HepG2 (cell line): Measurements from ENCODE around the gene HEXA.

Source experiments
- PCBP2 ChIP-seq: fragments of 200-400 bp; formaldehyde crosslinking; optimal IDR thresholded peaks from 2 replicates; pipeline ENCODE3; 2018; ENCODE audit warnings: low read length, low read depth; ENCODE audit not compliant: poor library complexity, severe bottlenecking
- TF ChIP-seq, protein P1 (sequence below): sonication (generic); formaldehyde crosslinking; IDR thresholded peaks from 2 replicates; pipeline ENCODE4 v1.5.0; 2020; ENCODE audit warnings: mild to moderate bottlenecking, missing genetic modification reagents, moderate library complexity

DNA sequence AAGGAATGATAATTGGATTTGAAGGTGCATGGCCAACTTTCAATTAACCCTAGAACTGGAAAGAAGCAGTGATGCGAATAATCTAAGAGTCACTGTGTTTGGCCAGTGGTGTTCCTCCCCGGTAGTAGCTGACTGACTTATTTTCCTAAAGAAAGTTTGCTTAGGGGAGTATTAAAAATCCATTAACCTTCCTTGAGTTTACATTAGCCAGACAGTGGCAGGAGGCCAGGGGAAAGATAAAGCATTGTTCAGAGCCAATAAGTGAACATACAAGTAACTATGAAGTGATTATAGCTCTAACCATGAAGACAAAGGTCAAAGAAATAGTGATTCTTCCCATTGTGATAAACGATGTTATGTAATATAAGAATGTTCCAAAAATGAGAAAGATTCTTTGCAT, 13.4 kb upstream of the HEXA start:
- no peak for TF ChIP-seq PCBP2
- TF ChIP-seq, protein P1, sequence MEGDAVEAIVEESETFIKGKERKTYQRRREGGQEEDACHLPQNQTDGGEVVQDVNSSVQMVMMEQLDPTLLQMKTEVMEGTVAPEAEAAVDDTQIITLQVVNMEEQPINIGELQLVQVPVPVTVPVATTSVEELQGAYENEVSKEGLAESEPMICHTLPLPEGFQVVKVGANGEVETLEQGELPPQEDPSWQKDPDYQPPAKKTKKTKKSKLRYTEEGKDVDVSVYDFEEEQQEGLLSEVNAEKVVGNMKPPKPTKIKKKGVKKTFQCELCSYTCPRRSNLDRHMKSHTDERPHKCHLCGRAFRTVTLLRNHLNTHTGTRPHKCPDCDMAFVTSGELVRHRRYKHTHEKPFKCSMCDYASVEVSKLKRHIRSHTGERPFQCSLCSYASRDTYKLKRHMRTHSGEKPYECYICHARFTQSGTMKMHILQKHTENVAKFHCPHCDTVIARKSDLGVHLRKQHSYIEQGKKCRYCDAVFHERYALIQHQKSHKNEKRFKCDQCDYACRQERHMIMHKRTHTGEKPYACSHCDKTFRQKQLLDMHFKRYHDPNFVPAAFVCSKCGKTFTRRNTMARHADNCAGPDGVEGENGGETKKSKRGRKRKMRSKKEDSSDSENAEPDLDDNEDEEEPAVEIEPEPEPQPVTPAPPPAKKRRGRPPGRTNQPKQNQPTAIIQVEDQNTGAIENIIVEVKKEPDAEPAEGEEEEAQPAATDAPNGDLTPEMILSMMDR = no peak
